Measurements from ENCODE around the gene RANBP9. TPM values are rescaled to one million over a fixed set of nuclear protein-coding genes. Genes with fewer than 3 reads are reported as not detected.

The RANBP9 gene
- total RNA-seq, 4 donors from 2014 or later, result 35.8 to 64.7 (median 50.4) TPM

GRCh38 chr6:13613029-13613594 lies 98.5 kb downstream of the RANBP9 start:
- H3K4me3 ChIP-seq, result no peak overlapping the region
- WGBS, result 78% methylated on average over 3 of the region's 3 CpGs
- no peak overlapping the region for H3K27ac ChIP-seq
- TF ChIP-seq POLR2AphosphoS5 (IDR thresholded peaks at IDR 0.05) (no peak), CTCF (IDR thresholded peaks at IDR 0.05) (no peak), POLR2A (IDR thresholded peaks at IDR 0.05) (no peak), EP300 (IDR thresholded peaks at IDR 0.05) (no peak)
- H3K9me3 ChIP-seq, result no peaks in the 10 kb centered on the region
- H3K27me3 ChIP-seq, result no peaks in the 10 kb centered on the region
- peaks cover 23% of the 10 kb centered on the region for H3K36me3 ChIP-seq
- H3K4me1 ChIP-seq, result peaks cover 27% of the 10 kb centered on the region
- no peak for DNase-seq (ENCODE audit: low spot score in 2 of 2)

GRCh38 chr6:13611715-13612114 lies 99.9 kb downstream of the RANBP9 start:
- WGBS, result 75% methylated on average over 4 of the region's 4 CpGs
- Histone ChIP-seq H3K9me3 (no peaks in the 10 kb centered on the region), H3K27ac (no peak overlapping the region), H3K4me1 (peaks cover 21% of the 10 kb centered on the region), H3K4me3 (no peak overlapping the region), H3K36me3 (peaks cover 16% of the 10 kb centered on the region), H3K27me3 (no peaks in the 10 kb centered on the region)
- no peak for DNase-seq (ENCODE audit: low spot score in 2 of 2)
- TF ChIP-seq CTCF (IDR thresholded peaks at IDR 0.05) (no peak), EP300 (IDR thresholded peaks at IDR 0.05) (no peak), POLR2AphosphoS5 (IDR thresholded peaks at IDR 0.05) (no peak), POLR2A (IDR thresholded peaks at IDR 0.05) (no peak)

- 93% methylated on average over 4 of the region's 4 CpGs for WGBS
- TF ChIP-seq POLR2AphosphoS5 (IDR thresholded peaks at IDR 0.05) (no peak), POLR2A (IDR thresholded peaks at IDR 0.05) (no peak), CTCF (IDR thresholded peaks at IDR 0.05) (no peak), EP300 (IDR thresholded peaks at IDR 0.05) (no peak)
- Histone ChIP-seq H3K4me3 (no peak overlapping the region), H3K36me3 (peaks cover 44% of the 10 kb centered on the region), H3K27me3 (no peaks in the 10 kb centered on the region), H3K27ac (no peak overlapping the region), H3K9me3 (no peaks in the 10 kb centered on the region), H3K4me1 (no peaks in the 10 kb centered on the region)
- no peak for DNase-seq (ENCODE audit: low spot score in 2 of 2)
These were observed 106.0 kb downstream of the RANBP9 start for GRCh38 chr6:13605634-13606033.

- no peaks in the 10 kb centered on the region for H3K4me1 ChIP-seq
- TF ChIP-seq POLR2AphosphoS5 (IDR thresholded peaks at IDR 0.05) (no peak), CTCF (IDR thresholded peaks at IDR 0.05) (no peak), POLR2A (IDR thresholded peaks at IDR 0.05) (no peak), EP300 (IDR thresholded peaks at IDR 0.05) (no peak)
- peaks cover 42% of the 10 kb centered on the region for H3K36me3 ChIP-seq
- no peaks in the 10 kb centered on the region for H3K9me3 ChIP-seq
- H3K4me3 ChIP-seq, result no peak overlapping the region
- H3K27ac ChIP-seq, result no peak overlapping the region
- H3K27me3 ChIP-seq, result no peaks in the 10 kb centered on the region
- WGBS, result 88% methylated on average over 2 of the region's 2 CpGs
- DNase-seq (ENCODE audit: low spot score in 2 of 2), result no peak
These were observed 106.9 kb downstream of the RANBP9 start for GRCh38 chr6:13604546-13605416.

- Histone ChIP-seq H3K9me3 (no peaks in the 10 kb centered on the region), H3K4me3 (no peak overlapping the region), H3K27ac (no peak overlapping the region), H3K27me3 (no peaks in the 10 kb centered on the region), H3K36me3 (peaks cover 43% of the 10 kb centered on the region), H3K4me1 (no peaks in the 10 kb centered on the region)
- no peak for TF ChIP-seq EP300 (IDR thresholded peaks at IDR 0.05)
- TF ChIP-seq POLR2AphosphoS5 (IDR thresholded peaks at IDR 0.05), result no peak
- TF ChIP-seq CTCF (IDR thresholded peaks at IDR 0.05), result no peak
- TF ChIP-seq POLR2A (IDR thresholded peaks at IDR 0.05), result no peak
- 89% methylated on average over 4 of the region's 4 CpGs for WGBS
- DNase-seq (ENCODE audit: low spot score in 2 of 2), result no peak
These were observed 107.5 kb downstream of the RANBP9 start for GRCh38 chr6:13604135-13604534.
